Calu3 (cell line): ENCODE results near the gene LRRTM4. TPM values are rescaled to one million over a fixed set of nuclear protein-coding genes. Genes with fewer than 3 reads are reported as not detected.
"Not testable (repeated sequence)": the region's sequence is repeated elsewhere in the genome, so short reads cannot be mapped to it uniquely, and the experiment has no call there.

Experiments
- BruUV-seq: library from RNA; stranded (reverse); fragments of 400-500 nt; replicated peaks from 2 replicates; lab custom pipeline; 2021; lab: Mats Ljungman, UMichigan
- CTCF ChIA-PET: fragments of 300-600 bp; sonication (Branson Sonifier 250); formaldehyde crosslinking; loops from one replicate; lab custom pipeline; 2022; ENCODE audit warnings: antibody characterized with exemption; lab: Charles Lee
- DNase-seq: peaks from one replicate; pipeline ENCODE4 v3.0.0; 2022
- H3K27ac Mint-ChIP-seq: one replicate; pipeline ENCODE4 v1.8.0; 2022; ENCODE audit warnings: mixed read lengths; ENCODE audit not compliant: unreplicated experiment
- H3K27me3 Mint-ChIP-seq: one replicate; pipeline ENCODE4 v1.8.0; 2022; ENCODE audit warnings: mixed read lengths; ENCODE audit not compliant: unreplicated experiment
- H3K36me3 Mint-ChIP-seq: one replicate; pipeline ENCODE4 v1.8.0; 2022; ENCODE audit warnings: mild to moderate bottlenecking, moderate library complexity, mixed read lengths; ENCODE audit not compliant: insufficient read depth, unreplicated experiment
- H3K4me1 Mint-ChIP-seq: one replicate; pipeline ENCODE4 v1.8.0; 2022; ENCODE audit warnings: mild to moderate bottlenecking, low read depth, mixed read lengths; ENCODE audit not compliant: unreplicated experiment
- H3K4me3 Mint-ChIP-seq: one replicate; pipeline ENCODE4 v1.8.0; 2022; ENCODE audit warnings: mild to moderate bottlenecking, low read depth, moderate library complexity, mixed read lengths; ENCODE audit not compliant: unreplicated experiment
- H3K9me3 Mint-ChIP-seq: one replicate; pipeline ENCODE4 v1.8.0; 2022; ENCODE audit warnings: low read depth, mixed read lengths; ENCODE audit not compliant: unreplicated experiment
- CTCF ChIP-seq: fragments of 200-600 bp; IDR thresholded peaks from one replicate; pipeline ENCODE4 v1.8.0; 2022; ENCODE audit warnings: antibody characterized with exemption; ENCODE audit not compliant: unreplicated experiment
- intact Hi-C: fragments of 100-400 bp; cut with micrococcal nuclease; formaldehyde crosslinking; loops from one replicate; pipeline ENCODE4 v1.10.0; 2022; ENCODE audit not compliant: unreplicated experiment
- total RNA-seq: library from RNA; stranded (reverse); gene quantifications from 2 replicates; pipeline ENCODE4 v1.2.3, GENCODE V29; 2022

The LRRTM4 gene
- total RNA-seq, 1 experiment from 2014 or later = not detected

DNA sequence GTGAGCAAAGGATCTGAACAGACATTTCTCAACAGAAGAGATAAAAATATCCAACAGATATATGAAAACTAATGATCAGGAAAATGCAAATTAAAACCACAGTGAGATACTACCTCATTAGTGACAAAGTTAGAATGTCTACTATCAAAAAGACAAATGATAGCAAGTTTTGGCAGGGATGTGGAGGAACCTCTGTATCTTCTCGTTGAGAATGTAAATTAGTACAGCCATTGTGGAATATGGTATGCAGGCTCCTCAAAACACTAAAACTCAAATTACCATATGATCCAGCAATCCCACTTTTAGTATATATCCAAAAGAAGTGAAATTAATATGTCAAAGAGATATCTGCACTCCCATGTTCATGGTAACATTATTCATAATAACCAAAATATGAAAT is 427.1 kb downstream of the LRRTM4 start:
- TF ChIP-seq CTCF = no peak
- no peak overlapping the region for H3K4me3 Mint-ChIP-seq
- no peaks in the 10 kb centered on the region for H3K36me3 Mint-ChIP-seq
- intact Hi-C loops = no loop called here
- H3K4me1 Mint-ChIP-seq = no peaks in the 10 kb centered on the region
- CTCF ChIA-PET = no interaction called here
- no peak overlapping the region for H3K27ac Mint-ChIP-seq
- H3K9me3 Mint-ChIP-seq = peaks cover 15% of the 10 kb centered on the region
- no TSS peak for BruUV-seq
- no peak for DNase-seq
- H3K27me3 Mint-ChIP-seq = no peaks in the 10 kb centered on the region

DNA sequence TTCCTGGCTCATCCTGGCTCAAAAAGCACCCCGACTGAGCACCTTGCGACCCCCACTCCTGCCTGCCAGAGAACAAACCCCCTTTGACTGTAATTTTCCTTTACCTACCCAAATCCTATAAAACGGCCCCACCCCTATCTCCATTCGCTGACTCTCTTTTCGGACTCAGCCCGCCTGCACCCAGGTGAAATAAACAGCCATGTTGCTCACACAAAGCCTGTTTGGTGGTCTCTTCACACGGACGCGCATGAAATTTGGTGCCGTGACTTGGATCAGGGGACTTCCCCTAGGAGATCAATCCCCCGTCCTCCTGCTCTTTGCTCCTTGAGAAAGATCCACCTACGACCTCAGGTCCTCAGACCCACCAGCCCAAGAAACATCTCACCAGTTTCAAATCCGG is 433.8 kb downstream of the LRRTM4 start:
- H3K27me3 Mint-ChIP-seq, BruUV-seq, H3K4me1 Mint-ChIP-seq, H3K27ac Mint-ChIP-seq, intact Hi-C loops, CTCF ChIA-PET, DNase-seq, H3K36me3 Mint-ChIP-seq, H3K4me3 Mint-ChIP-seq: not testable (repeated sequence)
- H3K9me3 Mint-ChIP-seq = peaks cover 21% of the 10 kb centered on the region

- BruUV-seq = no TSS peak
- Mint-ChIP-seq H3K27me3 (no peaks in the 10 kb centered on the region), H3K4me3 (no peak overlapping the region), H3K4me1 (no peaks in the 10 kb centered on the region), H3K9me3 (peaks cover 21% of the 10 kb centered on the region), H3K27ac (no peak overlapping the region), H3K36me3 (no peaks in the 10 kb centered on the region)
- CTCF ChIA-PET = no interaction called here
- no peak for TF ChIP-seq CTCF
- DNase-seq = no peak
- intact Hi-C loops = no loop called here
These were observed 434.2 kb downstream of the LRRTM4 start for GRCh38 chr2:77087987-77088414.

DNA sequence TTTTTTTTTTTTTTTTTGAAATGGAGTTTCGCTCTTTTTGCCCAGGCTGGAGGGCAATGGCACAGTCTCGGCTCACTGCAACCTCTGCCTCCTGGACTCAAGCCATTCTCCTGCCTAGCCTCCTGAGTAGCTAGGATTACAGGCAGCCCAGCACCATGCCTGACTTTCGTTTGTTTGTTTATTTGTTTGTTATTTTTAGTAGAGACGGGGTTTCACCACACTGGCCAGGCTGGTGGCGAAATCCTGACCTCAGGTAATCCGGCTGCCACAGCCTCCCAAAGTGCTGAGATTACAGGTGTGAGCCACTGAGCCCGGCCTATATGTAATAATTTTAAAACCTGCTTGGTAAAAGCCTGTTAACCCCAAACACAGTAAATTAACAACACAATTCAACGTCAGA is 435.7 kb downstream of the LRRTM4 start:
- CTCF ChIA-PET = no interaction called here
- intact Hi-C loops = no loop called here
- Mint-ChIP-seq H3K9me3 (peaks cover 12% of the 10 kb centered on the region), H3K4me1 (no peaks in the 10 kb centered on the region), H3K4me3 (no peak overlapping the region), H3K36me3 (no peaks in the 10 kb centered on the region), H3K27ac (no peak overlapping the region), H3K27me3 (no peaks in the 10 kb centered on the region)
- no peak for TF ChIP-seq CTCF
- BruUV-seq = no TSS peak
- no peak for DNase-seq

DNA sequence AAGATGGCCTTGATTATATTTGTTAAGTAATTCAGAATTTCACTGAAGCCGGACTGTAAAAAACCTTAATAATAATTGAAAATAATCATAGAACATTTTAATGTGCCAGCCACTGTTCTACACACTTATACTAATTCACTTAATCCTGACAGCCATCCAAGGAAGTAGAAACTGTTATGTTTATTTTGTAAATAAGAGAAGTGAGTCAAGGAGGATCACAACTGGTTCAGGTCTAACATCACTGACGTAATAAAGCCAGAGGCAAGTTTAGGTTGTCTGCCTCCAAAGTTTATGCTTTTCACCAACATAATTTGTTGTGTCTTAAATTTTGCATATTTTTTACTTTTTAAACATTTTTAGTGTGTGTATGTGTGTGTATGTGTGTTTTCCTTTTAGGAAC is 436.1 kb downstream of the LRRTM4 start:
- H3K27me3 Mint-ChIP-seq = no peaks in the 10 kb centered on the region
- H3K36me3 Mint-ChIP-seq = no peaks in the 10 kb centered on the region
- H3K27ac Mint-ChIP-seq = no peak overlapping the region
- H3K4me1 Mint-ChIP-seq = no peaks in the 10 kb centered on the region
- H3K9me3 Mint-ChIP-seq = peaks cover 9% of the 10 kb centered on the region
- no peak for DNase-seq
- H3K4me3 Mint-ChIP-seq = no peak overlapping the region
- intact Hi-C loops = no loop called here
- no TSS peak for BruUV-seq
- TF ChIP-seq CTCF = no peak
- CTCF ChIA-PET = no interaction called here
